Natural killer cell (primary cell): ENCODE results near the gene C1orf159. TPM values are rescaled to one million over a fixed set of nuclear protein-coding genes. Genes with fewer than 3 reads are reported as not detected.
"Not testable (repeated sequence)": the region's sequence is repeated elsewhere in the genome, so short reads cannot be mapped to it uniquely, and the experiment has no call there.

Experiments
- ATAC-seq, 3 donors: fragments of 150-1000 bp in 2 of 3; fragments of 200-7000 bp in 1 of 3; cut with Tn5 transposase; 1 replicate in 1 of 3; 2 replicates in 2 of 3; pipeline ENCODE4 v1.10.0; 2021; ENCODE audit warnings: mild to moderate bottlenecking in 2 of 3, moderate library complexity in 2 of 3
- DNase-seq, 2 donors: peaks; one replicate each; pipeline versions ENCODE4 v3.0.0 to v3.0.0-alpha.2; 2013 to 2021; ENCODE audit warnings: mixed read lengths in 1 of 2
- H3K27ac ChIP-seq: one replicate; pipeline ENCODE4 v1.5.1; 2013; ENCODE audit warnings: mild to moderate bottlenecking, low read length
- H3K27me3 ChIP-seq: one replicate; pipeline ENCODE4 v1.6.1; 2013; ENCODE audit warnings: low read length; ENCODE audit not compliant: control insufficient read depth, insufficient read depth
- H3K36me3 ChIP-seq: one replicate; pipeline ENCODE4 v1.6.1; 2013; ENCODE audit warnings: low read length; ENCODE audit not compliant: control insufficient read depth, insufficient read depth
- H3K4me1 ChIP-seq: one replicate; pipeline ENCODE4 v1.6.1; 2013; ENCODE audit warnings: low read length; ENCODE audit not compliant: control insufficient read depth, insufficient read depth
- H3K4me3 ChIP-seq: one replicate; pipeline ENCODE4 v1.5.1; 2013; ENCODE audit warnings: low read length
- H3K9me3 ChIP-seq: one replicate; pipeline ENCODE4 v1.6.1; 2013; ENCODE audit warnings: low read length; ENCODE audit not compliant: control insufficient read depth, insufficient read depth
- H3K27ac Mint-ChIP-seq, 2 donors: one replicate each; pipeline ENCODE4 v1.8.0; 2022; ENCODE audit warnings: mild to moderate bottlenecking in 2 of 2, mixed read lengths in 2 of 2, moderate library complexity in 1 of 2
- H3K27me3 Mint-ChIP-seq, 2 donors: one replicate each; pipeline ENCODE4 v1.8.0; 2022; ENCODE audit warnings: low read depth in 2 of 2, mixed read lengths in 2 of 2
- H3K36me3 Mint-ChIP-seq: one replicate; pipeline ENCODE4 v1.8.0; 2022; ENCODE audit warnings: mixed read lengths
- H3K4me1 Mint-ChIP-seq, 2 donors: one replicate each; pipeline ENCODE4 v1.8.0; 2022; ENCODE audit warnings: mixed read lengths in 2 of 2
- H3K4me3 Mint-ChIP-seq: one replicate; pipeline ENCODE4 v1.8.0; 2022; ENCODE audit warnings: mild to moderate bottlenecking, moderate library complexity, mixed read lengths
- H3K9me3 Mint-ChIP-seq, 2 donors: one replicate each; pipeline ENCODE4 v1.8.0; 2022; ENCODE audit warnings: mixed read lengths in 2 of 2
- WGBS: methylation state at CpG from one replicate; pipeline ENCODE4 v1.1.7; 2013; ENCODE audit warnings: missing lambda C conversion rate; ENCODE audit not compliant: insufficient coverage; 5-methylcytosine and 5-hydroxymethylcytosine counted together
- intact Hi-C: fragments of 100-400 bp; cut with micrococcal nuclease; formaldehyde crosslinking; loops from one replicate; pipeline ENCODE4 v1.14.2; 2022
- total RNA-seq, 4 donors: library from RNA; stranded (reverse); fragments of 120-200 nt in 1 of 4; gene quantifications; one replicate each; pipeline versions ENCODE4 v1.2.3 to v1.2.4, GENCODE V29; 2013 to 2022
- TF ChIP-seq, protein P1 (sequence below): fragments of 200-600 bp; IDR thresholded peaks from one replicate; pipeline ENCODE4 v1.8.0; 2022; ENCODE audit warnings: antibody characterized with exemption

C1orf159 gene
- total RNA-seq, 3 donors from 2014 or later (not counting 1 experiment from before 2014, with no cell fraction given): 19.6 to 25.1 (median 21.5) TPM

- Histone ChIP-seq H3K27me3 (no peaks in the 10 kb centered on the region), H3K9me3 (no peaks in the 10 kb centered on the region), H3K4me3 (no peak overlapping the region), H3K27ac (no peak overlapping the region), H3K36me3 (no peaks in the 10 kb centered on the region), H3K4me1 (peaks cover 35% of the 10 kb centered on the region)
- H3K4me1 Mint-ChIP-seq: peaks cover 0 to 14% of the 10 kb centered on the region in 2 donors
- no peaks in the 10 kb centered on the region for H3K36me3 Mint-ChIP-seq
- 78% methylated on average over 19 of the region's 19 CpGs for WGBS
- ATAC-seq: no peak
- no peaks in the 10 kb centered on the region for H3K27me3 Mint-ChIP-seq
- DNase-seq: no peak
- peak overlapping the region in 1 of 2 donors; percentile 14 for H3K27ac Mint-ChIP-seq
- no peak overlapping the region for H3K4me3 Mint-ChIP-seq
- TF ChIP-seq, protein P1, sequence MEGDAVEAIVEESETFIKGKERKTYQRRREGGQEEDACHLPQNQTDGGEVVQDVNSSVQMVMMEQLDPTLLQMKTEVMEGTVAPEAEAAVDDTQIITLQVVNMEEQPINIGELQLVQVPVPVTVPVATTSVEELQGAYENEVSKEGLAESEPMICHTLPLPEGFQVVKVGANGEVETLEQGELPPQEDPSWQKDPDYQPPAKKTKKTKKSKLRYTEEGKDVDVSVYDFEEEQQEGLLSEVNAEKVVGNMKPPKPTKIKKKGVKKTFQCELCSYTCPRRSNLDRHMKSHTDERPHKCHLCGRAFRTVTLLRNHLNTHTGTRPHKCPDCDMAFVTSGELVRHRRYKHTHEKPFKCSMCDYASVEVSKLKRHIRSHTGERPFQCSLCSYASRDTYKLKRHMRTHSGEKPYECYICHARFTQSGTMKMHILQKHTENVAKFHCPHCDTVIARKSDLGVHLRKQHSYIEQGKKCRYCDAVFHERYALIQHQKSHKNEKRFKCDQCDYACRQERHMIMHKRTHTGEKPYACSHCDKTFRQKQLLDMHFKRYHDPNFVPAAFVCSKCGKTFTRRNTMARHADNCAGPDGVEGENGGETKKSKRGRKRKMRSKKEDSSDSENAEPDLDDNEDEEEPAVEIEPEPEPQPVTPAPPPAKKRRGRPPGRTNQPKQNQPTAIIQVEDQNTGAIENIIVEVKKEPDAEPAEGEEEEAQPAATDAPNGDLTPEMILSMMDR: no peak
- H3K9me3 Mint-ChIP-seq: no peaks in the 10 kb centered on the region
- intact Hi-C loops: no loop called here
Measured at GRCh38 chr1:1142844-1143243, 27.0 kb upstream of the C1orf159 start.

- H3K27ac Mint-ChIP-seq: peak overlapping the region in 1 of 2 donors; percentile 14
- peaks cover 0 to 16% of the 10 kb centered on the region in 2 donors for H3K4me1 Mint-ChIP-seq
- H3K36me3 Mint-ChIP-seq, H3K27me3 ChIP-seq, H3K27ac ChIP-seq, ATAC-seq, H3K27me3 Mint-ChIP-seq, intact Hi-C loops, DNase-seq, H3K9me3 Mint-ChIP-seq, H3K4me3 ChIP-seq, H3K36me3 ChIP-seq, H3K9me3 ChIP-seq, H3K4me3 Mint-ChIP-seq: not testable (repeated sequence)
- WGBS: 76% methylated on average over 15 of the region's 15 CpGs
- H3K4me1 ChIP-seq: peaks cover 40% of the 10 kb centered on the region
Measured at GRCh38 chr1:1142352-1142751, 26.5 kb upstream of the C1orf159 start.

- Mint-ChIP-seq H3K36me3 (no peaks in the 10 kb centered on the region), H3K27me3 (no peaks in the 10 kb centered on the region), H3K4me1 (peaks cover 0 to 16% of the 10 kb centered on the region in 2 donors), H3K9me3 (no peaks in the 10 kb centered on the region), H3K27ac (no peak overlapping the region), H3K4me3 (no peak overlapping the region)
- ATAC-seq: no peak
- 86% methylated on average over 15 of the region's 15 CpGs for WGBS
- DNase-seq: no peak
- Histone ChIP-seq H3K27me3 (no peaks in the 10 kb centered on the region), H3K4me3 (no peak overlapping the region), H3K36me3 (no peaks in the 10 kb centered on the region), H3K4me1 (peaks cover 44% of the 10 kb centered on the region), H3K27ac (no peak overlapping the region), H3K9me3 (no peaks in the 10 kb centered on the region)
- intact Hi-C loops: no loop called here
- TF ChIP-seq, protein P1: no peak
Measured at GRCh38 chr1:1141911-1142250, 26.0 kb upstream of the C1orf159 start.

- no peak for ATAC-seq
- H3K27ac Mint-ChIP-seq: no peak overlapping the region
- TF ChIP-seq, protein P1: no peak
- no peaks in the 10 kb centered on the region for H3K27me3 Mint-ChIP-seq
- H3K36me3 Mint-ChIP-seq: no peaks in the 10 kb centered on the region
- Histone ChIP-seq H3K36me3 (no peaks in the 10 kb centered on the region), H3K4me1 (peaks cover 49% of the 10 kb centered on the region), H3K27me3 (no peaks in the 10 kb centered on the region), H3K9me3 (no peaks in the 10 kb centered on the region), H3K4me3 (no peak overlapping the region), H3K27ac (no peak overlapping the region)
- 80% methylated on average over 16 of the region's 25 CpGs for WGBS
- H3K9me3 Mint-ChIP-seq: no peaks in the 10 kb centered on the region
- no peak overlapping the region for H3K4me3 Mint-ChIP-seq
- intact Hi-C loops: no loop called here
- no peak for DNase-seq
- peaks cover 0 to 18% of the 10 kb centered on the region in 2 donors for H3K4me1 Mint-ChIP-seq
Measured at GRCh38 chr1:1141244-1141910, 25.5 kb upstream of the C1orf159 start.
